IPS-NIHi7 (cell line): ENCODE measurements around the gene ZFYVE9.
"Not testable (repeated sequence)": the region's sequence is repeated elsewhere in the genome, so short reads cannot be mapped to it uniquely, and the experiment has no call there.

Experiments used
- DNase-seq: peaks from one replicate; pipeline ENCODE4 v3.0.0; 2012; ENCODE audit warnings: mixed read lengths; ENCODE audit errors: extremely low spot score

ZFYVE9 gene

GRCh38 chr1:52141513-52142219 is at the start of gene ZFYVE9:
TSS of gene ZFYVE9 (plus strand) at chr1:52142089. CDS start at chr1:52233207, 91,118 bp downstream.
- peak; percentile 91 for DNase-seq

GRCh38 chr1:52094300-52094699 is 47.6 kb upstream of the ZFYVE9 start:
- not testable (repeated sequence) for DNase-seq

- no peak for DNase-seq
Measured at GRCh38 chr1:52096216-52096615, 45.7 kb upstream of the ZFYVE9 start.

GRCh38 chr1:52098139-52098871 is 43.6 kb upstream of the ZFYVE9 start:
- DNase-seq = no peak

GRCh38 chr1:52102336-52103013 is 39.4 kb upstream of the ZFYVE9 start:
- no peak for DNase-seq

- no peak for DNase-seq
Measured at GRCh38 chr1:52111492-52111891, 30.4 kb upstream of the ZFYVE9 start.

- no peak for DNase-seq
Measured at GRCh38 chr1:52112489-52112888, 29.4 kb upstream of the ZFYVE9 start.

GRCh38 chr1:52119301-52120079 is 22.4 kb upstream of the ZFYVE9 start:
- DNase-seq = no peak

GRCh38 chr1:52122384-52122783 is 19.5 kb upstream of the ZFYVE9 start:
- no peak for DNase-seq

- DNase-seq = no peak
Measured at GRCh38 chr1:52123622-52124021, 18.3 kb upstream of the ZFYVE9 start.

GRCh38 chr1:52125736-52126359 is 16.0 kb upstream of the ZFYVE9 start:
- DNase-seq = no peak

GRCh38 chr1:52127181-52128180 is 14.4 kb upstream of the ZFYVE9 start:
- DNase-seq = no peak

- DNase-seq = no peak
Measured at GRCh38 chr1:52139817-52140540, 1.9 kb upstream of the ZFYVE9 start.

- no peak for DNase-seq
Measured at GRCh38 chr1:52140633-52141512, 1.0 kb upstream of the ZFYVE9 start.

GRCh38 chr1:52142220-52143183 is 613 bp downstream of the ZFYVE9 start:
- peak; percentile 42 for DNase-seq

GRCh38 chr1:52145137-52145536 is 3.2 kb downstream of the ZFYVE9 start:
- no peak for DNase-seq

GRCh38 chr1:52150445-52150844 is 8.6 kb downstream of the ZFYVE9 start:
- not testable (repeated sequence) for DNase-seq
